A673 (cell line): ENCODE data around the gene TNFAIP8L1. TPM values are rescaled to one million over a fixed set of nuclear protein-coding genes. Genes with fewer than 3 reads are reported as not detected.
"Not testable (repeated sequence)": the region's sequence is repeated elsewhere in the genome, so short reads cannot be mapped to it uniquely, and the experiment has no call there.

ENCODE experiments used
- BruUV-seq: library from RNA; stranded (reverse); fragments of 400-500 nt; replicated peaks from 2 replicates; lab custom pipeline; 2021; lab: Mats Ljungman, UMichigan
- CTCF ChIA-PET: fragments of 300-600 bp; sonication (Branson Sonifier 250); formaldehyde crosslinking; loops from one replicate; lab custom pipeline; 2022; ENCODE audit warnings: antibody characterized with exemption; lab: Charles Lee
- POLR2A ChIA-PET: fragments of 300-600 bp; sonication (Branson Sonifier 250); formaldehyde crosslinking; loops from one replicate; lab custom pipeline; 2022; ENCODE audit warnings: antibody characterized with exemption; ENCODE audit not compliant: low non-redundant PET; lab: Charles Lee
- DNase-seq: peaks from one replicate; pipeline ENCODE4 v3.0.0-alpha.2; 2015; ENCODE audit warnings: low spot score
- H3K27ac ChIP-seq: fragments of 200-600 bp; sonication (generic); 2 replicates; pipeline ENCODE4 v1.5.1; 2016; ENCODE audit warnings: mixed run types, low read depth, mild to moderate bottlenecking, mixed read lengths, antibody characterized with exemption, low read length; ENCODE audit not compliant: poor library complexity, severe bottlenecking
- H3K27me3 ChIP-seq: fragments of 200-600 bp; sonication (generic); replicated peaks from 2 replicates; pipeline ENCODE4 v1.6.1; 2017; ENCODE audit warnings: mixed run types, low read depth, mild to moderate bottlenecking, mixed read lengths, antibody characterized with exemption, low read length; ENCODE audit not compliant: insufficient read depth, poor library complexity
- H3K36me3 ChIP-seq: fragments of 200-600 bp; sonication (generic); 2 replicates; pipeline ENCODE4 v1.6.1; 2016; ENCODE audit warnings: mixed run types, mild to moderate bottlenecking, mixed read lengths, antibody characterized with exemption, low read length; ENCODE audit not compliant: insufficient read depth, poor library complexity, severe bottlenecking
- H3K4me1 ChIP-seq: fragments of 200-600 bp; sonication (generic); 2 replicates; pipeline ENCODE4 v1.6.1; 2017; ENCODE audit warnings: mixed run types, mild to moderate bottlenecking, mixed read lengths, antibody characterized with exemption, low read length; ENCODE audit not compliant: insufficient read depth, poor library complexity, severe bottlenecking
- H3K4me3 ChIP-seq: fragments of 200-600 bp; sonication (generic); 2 replicates; pipeline ENCODE4 v1.5.1; 2016; ENCODE audit warnings: low read depth, mixed run types, mild to moderate bottlenecking, mixed read lengths, low read length; ENCODE audit not compliant: poor library complexity, severe bottlenecking
- H3K9me3 ChIP-seq: fragments of 200-600 bp; sonication (generic); 2 replicates; pipeline ENCODE4 v1.6.1; 2016; ENCODE audit warnings: mixed run types, low read depth, mild to moderate bottlenecking, mixed read lengths, antibody characterized with exemption, low read length; ENCODE audit not compliant: poor library complexity, severe bottlenecking
- CTCF ChIP-seq: fragments of 300-800, 200-600 bp; sonication (generic); conservative IDR thresholded peaks from 2 replicates; pipeline ENCODE4 v1.5.1; 2017; ENCODE audit warnings: low read depth, mild to moderate bottlenecking, antibody characterized with exemption, low read length, moderate library complexity, mixed read lengths
- EZH2 ChIP-seq: fragments of 200-600 bp; sonication (generic); IDR thresholded peaks from 2 replicates; pipeline ENCODE4 v1.6.1; 2017; ENCODE audit warnings: borderline replicate concordance, low read depth, mild to moderate bottlenecking, mixed read lengths, antibody characterized with exemption, low read length; ENCODE audit not compliant: poor library complexity, severe bottlenecking
- intact Hi-C: fragments of 100-400 bp; cut with micrococcal nuclease; formaldehyde crosslinking; loops from one replicate; pipeline ENCODE4 v1.10.0; 2022; ENCODE audit not compliant: unreplicated experiment
- total RNA-seq: library from RNA; stranded (reverse); gene quantifications from 2 replicates; pipeline ENCODE4 v1.2.3, GENCODE V29; 2021

The TNFAIP8L1 gene
- total RNA-seq, 1 experiment from 2014 or later, result 24.7 TPM

DNA sequence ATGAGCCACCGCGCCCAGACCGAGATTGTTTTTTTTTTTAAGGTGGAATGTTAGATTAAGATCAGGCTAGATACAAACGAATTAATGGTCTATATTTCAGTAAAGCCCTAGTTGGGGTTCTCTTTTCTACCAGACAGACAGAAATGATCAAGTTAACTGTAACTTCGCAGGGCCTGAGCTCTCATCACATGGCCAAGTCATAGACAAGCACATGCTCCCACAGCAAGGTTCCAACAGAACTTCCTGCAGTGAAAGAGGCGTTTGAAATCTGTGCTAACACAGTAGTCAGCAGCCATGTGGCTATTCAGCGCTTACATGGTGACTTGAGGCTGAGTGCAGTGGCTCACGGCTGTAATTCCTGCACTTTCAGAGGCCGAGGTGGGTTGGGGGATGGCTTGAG, 45.1 kb upstream of the TNFAIP8L1 start:
- no peaks in the 10 kb centered on the region for H3K36me3 ChIP-seq
- peaks cover 11% of the 10 kb centered on the region for H3K4me1 ChIP-seq
- CTCF ChIA-PET, result no interaction called here
- no peak overlapping the region for H3K27ac ChIP-seq
- no peak overlapping the region for H3K4me3 ChIP-seq
- DNase-seq, result no peak
- BruUV-seq, result no TSS peak
- H3K9me3 ChIP-seq, result no peaks in the 10 kb centered on the region
- TF ChIP-seq EZH2 (no peak), CTCF (no peak)
- no peaks in the 10 kb centered on the region for H3K27me3 ChIP-seq
- intact Hi-C loops, result no loop called here
- POLR2A ChIA-PET, result no interaction called here

- H3K27ac ChIP-seq, BruUV-seq, DNase-seq, H3K36me3 ChIP-seq, H3K27me3 ChIP-seq, H3K9me3 ChIP-seq, H3K4me3 ChIP-seq, intact Hi-C loops: not testable (repeated sequence)
- CTCF ChIA-PET, result interaction anchor here (0.6 kb wide), 1 partner anchor 455 kb away, joined by 3 read pairs; no protein-coding TSS in a partner anchor
- peaks cover 11% of the 10 kb centered on the region for H3K4me1 ChIP-seq
- POLR2A ChIA-PET, result interaction anchor here (0.6 kb wide), 1 partner anchor 187 kb away, joined by 8 read pairs; no protein-coding TSS in a partner anchor
These were observed 44.2 kb upstream of the TNFAIP8L1 start for GRCh38 chr19:4595158-4595557.

DNA sequence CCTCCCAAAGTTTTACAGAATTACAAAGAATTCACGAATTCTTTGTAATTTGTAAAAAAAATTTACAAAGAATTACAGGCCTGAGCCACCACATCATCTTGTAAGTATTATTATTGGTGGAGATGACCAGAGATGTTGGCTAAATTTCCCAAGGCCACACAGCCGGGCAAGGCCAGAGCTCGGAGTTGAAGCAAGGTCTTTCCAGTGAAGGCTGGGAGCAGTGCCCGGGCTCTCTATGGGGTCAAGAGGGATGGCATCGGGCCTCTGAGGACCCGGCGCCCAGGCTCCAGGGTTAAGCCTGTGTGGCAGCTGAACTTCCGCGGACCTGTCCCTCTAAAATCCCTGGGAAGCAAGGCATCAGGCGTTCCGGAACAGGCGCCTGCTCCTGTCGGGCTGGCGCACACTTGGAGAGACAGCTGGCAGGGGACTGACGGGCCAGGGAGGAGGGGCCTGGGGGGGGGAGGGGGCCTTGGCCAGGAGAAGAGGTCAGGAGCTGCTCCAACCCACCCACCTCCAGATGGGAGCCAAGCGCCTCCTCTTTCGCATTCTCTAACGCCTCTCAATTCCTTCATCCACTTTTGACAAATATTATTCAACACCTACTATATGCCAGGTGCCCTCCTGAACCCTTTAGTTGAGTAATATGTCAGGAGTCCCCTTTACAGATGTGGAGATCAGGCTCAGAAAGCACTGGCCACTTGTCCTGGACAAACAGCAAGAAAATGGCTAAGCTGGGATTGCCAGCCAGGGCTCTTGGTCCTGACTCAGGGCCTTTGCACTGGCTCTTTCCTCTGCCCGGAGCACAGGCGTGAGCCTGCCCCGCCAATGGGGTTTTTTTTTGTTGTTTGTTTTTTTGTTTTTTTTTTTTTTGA, 43.0 kb upstream of the TNFAIP8L1 start:
- ChIA-PET CTCF (interaction anchor here (0.6 kb wide), 1 partner anchor 457 kb away, joined by 3 read pairs; no protein-coding TSS in a partner anchor), POLR2A (no interaction called here)
- no TSS peak for BruUV-seq
- Histone ChIP-seq H3K27ac (no peak overlapping the region), H3K27me3 (no peaks in the 10 kb centered on the region), H3K9me3 (no peaks in the 10 kb centered on the region), H3K4me3 (no peak overlapping the region), H3K36me3 (no peaks in the 10 kb centered on the region), H3K4me1 (peaks cover 11% of the 10 kb centered on the region)
- DNase-seq, result no peak
- TF ChIP-seq CTCF (no peak), EZH2 (no peak)
- intact Hi-C loops, result no loop called here
